ENCODE data around the gene FAM13A.

The FAM13A gene

DNA sequence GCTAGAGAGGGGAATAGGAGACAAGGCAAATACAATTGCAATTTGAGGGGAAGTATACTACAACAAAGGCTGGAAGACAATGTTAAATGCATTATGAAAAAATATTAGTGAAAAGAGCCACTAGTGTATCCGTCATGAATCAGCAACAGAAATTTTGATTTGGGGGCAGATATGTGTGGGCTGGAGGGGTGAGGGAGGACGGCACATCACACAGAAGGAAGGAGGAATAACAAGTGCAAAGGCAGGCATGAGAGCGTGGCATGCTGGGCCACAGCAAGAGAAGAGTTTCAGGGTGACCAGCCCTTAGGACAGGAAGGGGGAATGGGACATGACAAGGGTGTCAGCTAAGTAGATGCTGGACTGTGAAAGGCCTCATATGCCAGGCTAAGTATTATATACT, 295.6 kb downstream of the FAM13A start:
- H3K9me3 Mint-ChIP-seq: no peaks in the 10 kb centered on the region
- H3K4me3 Mint-ChIP-seq: no peak overlapping the region
- H3K27me3 Mint-ChIP-seq: peaks cover 0 to 12% of the 10 kb centered on the region in 2 donors
- no peak overlapping the region for H3K27ac Mint-ChIP-seq
- H3K36me3 Mint-ChIP-seq (ENCODE audit: insufficient read depth): no peaks in the 10 kb centered on the region
- H3K4me1 Mint-ChIP-seq (ENCODE audit: low read depth in 2 of 2): no peaks in the 10 kb centered on the region
- ATAC-seq (replicated peaks) (no peak), DNase-seq (no peak)

DNA sequence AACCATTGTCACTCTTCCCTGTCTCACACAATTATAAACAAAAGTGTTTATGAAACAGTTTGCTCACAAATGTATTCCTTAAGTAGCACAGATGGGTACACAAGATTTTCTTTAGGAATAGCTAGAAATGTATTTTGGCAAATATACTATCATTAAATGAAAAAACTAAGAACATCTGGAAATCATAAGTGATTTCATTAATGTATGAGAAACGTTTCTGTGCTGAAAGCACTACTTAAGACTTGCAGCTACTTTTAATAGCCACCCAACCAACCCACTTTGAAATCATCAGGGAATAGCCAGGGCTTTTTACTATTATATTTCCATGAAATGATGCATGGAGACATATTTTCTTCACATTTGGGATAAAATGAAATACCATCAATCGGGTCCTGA, 297.1 kb downstream of the FAM13A start:
- DNase-seq: no peak
- Mint-ChIP-seq H3K36me3 (ENCODE audit: insufficient read depth) (no peaks in the 10 kb centered on the region), H3K27ac (no peak overlapping the region), H3K27me3 (peaks cover 0 to 5% of the 10 kb centered on the region in 2 donors), H3K9me3 (no peaks in the 10 kb centered on the region), H3K4me3 (no peak overlapping the region), H3K4me1 (ENCODE audit: low read depth in 2 of 2) (no peaks in the 10 kb centered on the region)
- no peak for ATAC-seq (replicated peaks)

DNA sequence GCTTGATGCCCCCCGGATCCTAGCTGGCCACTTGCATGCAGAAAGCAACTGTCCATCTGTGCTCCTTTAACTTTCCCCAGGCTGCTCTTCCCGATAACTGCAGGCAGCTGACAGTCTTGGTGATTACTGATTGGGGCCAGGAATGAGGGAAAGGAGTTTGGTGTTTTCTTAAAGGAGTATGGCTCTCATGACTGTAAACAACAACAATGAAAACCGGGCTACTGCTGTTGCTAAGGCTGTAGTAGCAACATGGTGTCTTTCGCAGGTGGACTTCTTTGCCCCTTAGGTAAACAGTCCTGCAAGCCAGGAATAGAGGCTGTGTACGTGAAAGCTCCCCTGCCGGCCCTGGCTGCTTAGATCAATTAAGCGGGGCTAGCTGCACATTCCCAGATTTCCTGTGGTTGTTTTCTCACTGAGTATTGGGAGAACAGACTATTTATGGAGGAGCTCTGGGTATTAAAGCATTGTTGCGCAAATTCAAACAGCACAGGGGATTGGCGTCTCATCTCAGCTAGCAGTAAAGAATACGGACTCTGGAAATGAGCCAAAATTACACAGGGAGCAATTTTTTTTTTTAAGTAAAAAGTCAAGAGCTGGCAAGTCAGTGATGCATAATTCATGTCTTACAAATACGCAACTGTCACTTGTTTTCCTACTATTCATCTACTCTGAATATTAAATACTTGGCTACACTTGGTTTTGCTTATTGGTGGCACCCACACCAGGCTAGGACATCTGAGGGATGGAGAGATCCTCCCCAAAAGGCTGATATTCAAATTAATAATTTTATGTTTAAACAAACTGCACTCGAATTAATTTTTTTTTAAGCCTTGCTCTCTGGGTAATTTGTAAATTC, 297.7 kb downstream of the FAM13A start:
- Mint-ChIP-seq H3K4me3 (no peak overlapping the region), H3K4me1 (ENCODE audit: low read depth in 2 of 2) (no peaks in the 10 kb centered on the region), H3K27me3 (peaks cover 0 to 5% of the 10 kb centered on the region in 2 donors), H3K27ac (no peak overlapping the region), H3K36me3 (ENCODE audit: insufficient read depth) (no peaks in the 10 kb centered on the region), H3K9me3 (no peaks in the 10 kb centered on the region)
- no peak for DNase-seq
- no peak for ATAC-seq (replicated peaks)

DNA sequence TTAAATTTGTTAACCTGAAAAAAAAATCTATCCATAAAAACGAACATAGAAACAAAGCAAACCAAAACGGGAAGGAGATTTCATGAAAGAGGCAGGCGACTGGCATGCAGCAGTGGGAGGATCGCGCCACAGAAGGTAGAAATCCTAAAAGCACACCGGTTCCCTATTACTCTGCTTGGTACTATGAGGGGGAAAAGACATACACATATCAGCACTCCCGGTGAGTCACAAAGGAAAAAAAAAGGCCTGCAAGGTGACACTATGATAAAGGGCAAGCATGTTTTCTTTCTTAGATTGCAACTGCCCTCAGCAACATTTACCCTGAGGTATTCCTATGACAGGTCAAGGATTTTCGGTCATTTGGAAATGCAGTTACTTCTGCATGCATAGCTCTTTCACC, 298.7 kb downstream of the FAM13A start:
- ATAC-seq (replicated peaks): no peak
- Mint-ChIP-seq H3K27ac (no peak overlapping the region), H3K36me3 (ENCODE audit: insufficient read depth) (no peaks in the 10 kb centered on the region), H3K4me1 (ENCODE audit: low read depth in 2 of 2) (no peaks in the 10 kb centered on the region), H3K27me3 (peaks cover 0 to 11% of the 10 kb centered on the region in 2 donors), H3K4me3 (no peak overlapping the region), H3K9me3 (no peaks in the 10 kb centered on the region)
- no peak for DNase-seq

DNA sequence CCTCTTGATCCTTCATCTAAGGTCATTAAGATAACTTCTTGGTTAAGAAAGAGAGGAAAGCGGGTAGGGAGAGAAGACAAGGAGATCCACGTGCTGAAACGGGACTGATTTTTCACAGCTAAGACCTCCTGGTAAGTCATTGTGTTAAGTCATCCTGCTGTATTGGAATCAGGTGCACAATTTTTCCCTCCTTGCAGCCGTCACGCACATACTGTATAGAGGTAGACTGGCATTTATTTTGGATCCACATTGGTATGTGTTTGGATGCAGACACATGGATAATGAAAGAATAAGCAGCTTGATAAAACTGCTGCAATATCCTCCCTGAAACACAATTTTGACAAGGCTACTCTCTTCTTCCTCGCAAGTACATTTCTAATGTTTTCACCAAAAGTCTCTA, 299.2 kb downstream of the FAM13A start:
- no peak for ATAC-seq (replicated peaks)
- DNase-seq: no peak

DNA sequence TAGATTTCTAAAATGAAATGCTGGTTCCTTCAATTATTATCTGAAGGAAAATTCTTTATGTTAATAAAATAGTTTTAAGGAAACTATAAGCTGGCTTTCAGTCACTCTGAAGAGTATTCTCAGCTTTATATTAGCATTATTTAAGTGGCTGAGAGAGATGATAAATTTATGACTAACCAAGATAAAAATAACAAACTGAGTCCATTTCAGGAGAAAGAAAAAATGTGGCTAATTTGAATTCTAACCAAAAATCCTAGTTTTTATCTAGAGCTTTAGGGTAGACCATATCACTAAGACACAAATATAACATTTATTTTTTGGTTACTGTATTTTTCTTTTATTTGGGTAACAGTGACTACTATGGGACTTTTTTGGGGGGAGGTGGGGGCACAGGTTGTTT, 299.9 kb downstream of the FAM13A start:
- Mint-ChIP-seq H3K27me3 (peaks cover 0 to 21% of the 10 kb centered on the region in 2 donors), H3K27ac (no peak overlapping the region), H3K4me1 (ENCODE audit: low read depth in 2 of 2) (no peaks in the 10 kb centered on the region), H3K4me3 (no peak overlapping the region), H3K36me3 (ENCODE audit: insufficient read depth) (no peaks in the 10 kb centered on the region), H3K9me3 (no peaks in the 10 kb centered on the region)
- DNase-seq: no peak
- ATAC-seq (replicated peaks): no peak

More for the DNA sequence above, 299.2 kb downstream of the FAM13A start:
- no peaks in the 10 kb centered on the region for H3K4me1 Mint-ChIP-seq (ENCODE audit: low read depth in 2 of 2)
- H3K9me3 Mint-ChIP-seq: no peaks in the 10 kb centered on the region
- H3K4me3 Mint-ChIP-seq: no peak overlapping the region
- H3K27ac Mint-ChIP-seq: no peak overlapping the region
- H3K27me3 Mint-ChIP-seq: peaks cover 0 to 14% of the 10 kb centered on the region in 2 donors
- no peaks in the 10 kb centered on the region for H3K36me3 Mint-ChIP-seq (ENCODE audit: insufficient read depth)

DNA sequence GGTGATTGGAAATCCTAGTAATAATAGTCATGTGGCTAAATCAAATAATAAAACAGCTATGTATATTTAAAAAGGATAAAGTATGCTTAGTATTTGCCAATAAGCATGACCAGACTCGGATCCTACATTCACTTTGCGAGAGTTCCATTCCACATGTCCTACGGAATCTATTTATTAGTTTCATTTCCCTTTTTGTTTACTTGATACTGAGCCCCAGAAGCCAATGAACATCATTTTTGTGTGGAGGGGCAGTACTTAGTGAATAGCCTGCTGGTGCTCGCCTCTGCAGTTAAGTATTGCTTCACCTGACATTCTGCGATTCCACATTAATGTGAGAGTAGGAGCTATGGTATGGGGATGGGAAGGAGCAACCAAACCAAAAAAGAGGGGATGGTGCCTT, 300.8 kb downstream of the FAM13A start:
- ATAC-seq (replicated peaks): no peak
- Mint-ChIP-seq H3K4me3 (no peak overlapping the region), H3K9me3 (no peaks in the 10 kb centered on the region), H3K27me3 (peaks cover 0 to 23% of the 10 kb centered on the region in 2 donors), H3K4me1 (ENCODE audit: low read depth in 2 of 2) (no peaks in the 10 kb centered on the region), H3K36me3 (ENCODE audit: insufficient read depth) (no peaks in the 10 kb centered on the region), H3K27ac (no peak overlapping the region)
- no peak for DNase-seq

DNA sequence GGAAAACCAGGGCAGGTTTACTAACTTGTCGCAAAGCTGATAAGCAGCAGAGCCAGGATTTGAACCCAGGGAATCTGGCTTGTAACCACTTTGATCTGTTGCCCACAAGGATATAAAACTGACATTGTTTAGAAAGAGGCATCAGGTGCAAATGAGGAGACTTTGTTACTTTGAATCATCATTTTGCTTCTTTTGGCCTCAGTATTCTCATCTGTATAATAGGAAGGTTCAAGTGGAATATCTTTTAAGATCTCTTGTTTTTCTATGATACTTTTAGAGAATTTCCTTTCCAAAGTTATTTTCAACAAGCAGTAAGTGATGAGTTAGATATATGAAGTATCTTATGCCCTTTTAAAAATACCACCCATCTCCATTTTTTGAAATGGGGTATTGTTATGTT, 301.5 kb downstream of the FAM13A start:
- H3K4me3 Mint-ChIP-seq: no peak overlapping the region
- no peak overlapping the region for H3K27ac Mint-ChIP-seq
- H3K9me3 Mint-ChIP-seq: no peaks in the 10 kb centered on the region
- H3K27me3 Mint-ChIP-seq: peaks cover 0 to 23% of the 10 kb centered on the region in 2 donors
- no peaks in the 10 kb centered on the region for H3K4me1 Mint-ChIP-seq (ENCODE audit: low read depth in 2 of 2)
- ATAC-seq (replicated peaks): no peak
- DNase-seq: no peak
- no peaks in the 10 kb centered on the region for H3K36me3 Mint-ChIP-seq (ENCODE audit: insufficient read depth)

DNA sequence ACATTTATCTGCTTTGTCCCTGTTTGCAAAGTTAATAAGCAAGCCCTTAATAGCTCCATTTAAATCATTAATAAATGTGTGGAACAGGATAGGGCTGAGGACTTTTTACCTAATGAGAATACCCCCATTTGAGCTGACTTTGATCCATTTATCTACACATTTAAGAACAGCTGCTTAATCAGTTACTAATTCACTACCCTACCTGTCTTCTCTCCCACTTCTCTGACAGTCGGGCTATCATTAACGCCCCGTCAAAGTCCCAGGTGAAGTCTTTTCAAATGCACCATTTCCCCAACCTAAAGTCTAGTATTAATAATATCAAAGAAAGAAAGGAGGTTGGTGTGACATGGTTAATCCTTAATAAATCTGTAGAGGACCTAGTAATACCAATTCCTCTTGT, 302.2 kb downstream of the FAM13A start:
- ATAC-seq (replicated peaks) (no peak), DNase-seq (no peak)
- H3K36me3 Mint-ChIP-seq (ENCODE audit: insufficient read depth): no peaks in the 10 kb centered on the region
- no peak overlapping the region for H3K27ac Mint-ChIP-seq
- no peaks in the 10 kb centered on the region for H3K4me1 Mint-ChIP-seq (ENCODE audit: low read depth in 2 of 2)
- H3K9me3 Mint-ChIP-seq: no peaks in the 10 kb centered on the region
- peaks cover 0 to 23% of the 10 kb centered on the region in 2 donors for H3K27me3 Mint-ChIP-seq
- H3K4me3 Mint-ChIP-seq: no peak overlapping the region

DNA sequence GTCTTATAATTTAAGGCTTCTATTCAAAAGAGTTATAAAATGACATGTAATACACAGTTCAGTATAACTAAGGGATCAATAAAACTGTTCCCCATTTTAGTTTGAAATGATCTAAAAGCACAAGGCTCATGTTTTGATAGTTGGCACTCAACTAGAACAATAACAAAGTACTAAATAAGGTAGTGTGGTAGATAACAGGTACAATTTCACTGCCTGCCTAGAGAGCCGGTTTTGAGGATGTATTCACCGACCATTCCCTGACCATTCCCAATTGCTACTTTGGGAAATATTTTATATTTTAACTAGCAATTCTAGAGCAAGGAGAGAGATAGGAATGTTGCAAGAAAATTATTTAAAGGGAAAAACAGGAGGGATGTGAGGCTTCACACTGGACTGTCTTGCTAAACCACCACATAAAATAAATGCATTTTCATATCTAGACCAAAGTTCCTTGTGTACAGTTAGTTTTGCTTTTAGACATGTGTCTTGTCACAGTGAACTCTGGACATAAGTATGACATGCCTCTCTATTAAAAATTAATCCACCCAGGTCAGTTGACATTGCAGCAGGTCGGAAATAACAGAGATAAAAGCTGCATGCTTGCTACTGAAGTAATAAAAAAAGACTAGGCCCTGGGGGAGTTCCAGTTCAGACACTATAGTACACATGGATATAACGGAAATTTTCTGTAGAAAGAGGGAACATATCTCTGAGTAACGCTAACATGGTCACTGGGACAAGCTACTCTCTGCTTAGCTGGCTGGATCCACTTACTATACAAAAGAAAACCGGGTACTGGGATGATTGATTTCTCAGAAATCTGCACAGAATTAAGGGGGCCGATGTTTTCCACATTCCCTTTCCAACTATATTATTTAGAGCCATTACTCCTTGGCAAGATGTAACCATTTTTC, 303.1 kb downstream of the FAM13A start:
- DNase-seq (no peak), ATAC-seq (replicated peaks) (no peak)
- H3K27me3 Mint-ChIP-seq: peaks cover 0 to 23% of the 10 kb centered on the region in 2 donors
- no peak overlapping the region for H3K27ac Mint-ChIP-seq
- H3K36me3 Mint-ChIP-seq (ENCODE audit: insufficient read depth): no peaks in the 10 kb centered on the region
- no peaks in the 10 kb centered on the region for H3K4me1 Mint-ChIP-seq (ENCODE audit: low read depth in 2 of 2)
- no peak overlapping the region for H3K4me3 Mint-ChIP-seq
- no peaks in the 10 kb centered on the region for H3K9me3 Mint-ChIP-seq

DNA sequence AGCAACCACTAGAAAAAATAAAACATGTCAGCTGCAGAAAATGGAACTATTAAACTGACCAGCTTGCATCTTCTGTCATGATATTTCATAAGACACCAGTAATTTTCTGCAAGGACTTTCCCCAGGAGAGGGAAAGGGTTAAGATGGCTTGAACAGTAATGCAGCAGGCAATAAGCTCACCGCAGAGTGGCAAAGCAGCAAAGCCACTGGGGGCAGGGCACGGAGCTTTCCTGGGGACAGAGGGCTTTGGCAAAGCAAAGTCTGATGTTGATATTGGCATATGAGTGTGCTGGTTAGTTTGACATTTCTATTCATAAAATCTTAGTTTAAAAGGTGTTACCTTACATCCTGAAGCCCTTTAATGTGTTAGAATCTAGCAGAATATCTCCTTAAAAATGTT, 304.2 kb downstream of the FAM13A start:
- H3K4me1 Mint-ChIP-seq (ENCODE audit: low read depth in 2 of 2): no peaks in the 10 kb centered on the region
- peaks cover 0 to 25% of the 10 kb centered on the region in 2 donors for H3K27me3 Mint-ChIP-seq
- H3K27ac Mint-ChIP-seq: no peak overlapping the region
- no peak for ATAC-seq (replicated peaks)
- H3K4me3 Mint-ChIP-seq: no peak overlapping the region
- H3K36me3 Mint-ChIP-seq (ENCODE audit: insufficient read depth): peaks cover 6% of the 10 kb centered on the region
- no peak for DNase-seq
- H3K9me3 Mint-ChIP-seq: no peaks in the 10 kb centered on the region

DNA sequence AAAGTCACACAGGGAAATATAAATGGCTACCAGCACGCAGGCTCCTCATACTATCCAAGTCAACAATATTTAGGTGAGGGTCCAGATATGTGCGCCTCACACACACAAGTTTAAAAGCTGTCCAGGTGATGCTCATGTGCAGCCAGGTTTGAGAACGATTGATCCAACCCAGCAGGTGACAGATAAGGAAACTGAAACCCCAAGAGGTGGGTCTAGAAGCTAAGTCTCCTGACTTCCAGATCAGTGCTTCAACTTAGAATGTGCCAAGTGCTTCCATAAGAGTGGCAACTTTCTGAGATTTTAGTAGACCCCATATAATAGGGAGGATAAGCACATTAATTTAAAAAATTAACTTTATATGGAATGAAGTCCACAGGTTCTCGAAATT, 304.9 kb downstream of the FAM13A start:
- Mint-ChIP-seq H3K27ac (no peak overlapping the region), H3K4me3 (no peak overlapping the region), H3K36me3 (ENCODE audit: insufficient read depth) (peaks cover 9% of the 10 kb centered on the region), H3K4me1 (ENCODE audit: low read depth in 2 of 2) (no peaks in the 10 kb centered on the region), H3K27me3 (peaks cover 0 to 25% of the 10 kb centered on the region in 2 donors), H3K9me3 (no peaks in the 10 kb centered on the region)
- DNase-seq (no peak), ATAC-seq (replicated peaks) (no peak)

DNA sequence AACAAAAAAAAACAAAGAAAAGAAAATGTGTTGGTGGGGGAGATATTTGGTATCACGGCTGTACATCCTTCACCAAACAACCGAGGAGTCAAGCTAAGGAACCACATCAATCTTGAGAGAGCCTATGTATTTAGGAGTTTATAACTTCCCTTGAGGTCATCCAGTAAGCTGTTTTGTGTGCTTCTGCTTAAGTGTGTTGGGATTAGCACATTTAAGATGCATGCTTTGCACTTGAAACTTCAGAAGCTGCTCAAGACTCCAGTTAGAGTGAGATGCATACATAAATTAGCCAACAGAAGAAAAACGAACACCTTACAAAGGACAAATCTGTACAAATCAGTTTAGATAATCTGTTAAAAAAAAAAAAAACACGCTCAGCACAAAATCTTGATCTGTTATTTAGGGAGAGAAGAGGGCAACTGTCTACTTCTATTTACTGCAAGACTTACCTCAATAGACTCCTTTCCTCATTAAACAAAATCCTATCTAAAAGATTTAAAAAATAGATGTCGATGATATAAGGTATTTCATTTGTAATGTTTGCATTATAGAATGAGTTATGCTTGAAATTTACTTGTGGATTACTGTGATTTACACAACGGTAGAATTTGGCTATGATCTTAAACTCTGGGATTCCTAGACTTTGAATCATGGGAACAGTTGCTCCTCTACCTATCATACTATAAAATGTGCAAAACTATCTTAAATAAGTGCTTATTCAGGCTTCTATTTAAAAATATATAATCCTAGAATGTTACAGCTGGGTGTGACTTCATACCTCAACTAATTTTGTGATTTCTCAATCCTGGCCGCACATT, 305.5 kb downstream of the FAM13A start:
- ATAC-seq (replicated peaks): no peak
- DNase-seq: no peak
- no peaks in the 10 kb centered on the region for H3K4me1 Mint-ChIP-seq (ENCODE audit: low read depth in 2 of 2)
- H3K27ac Mint-ChIP-seq: no peak overlapping the region
- no peak overlapping the region for H3K4me3 Mint-ChIP-seq
- H3K27me3 Mint-ChIP-seq: peaks cover 0 to 25% of the 10 kb centered on the region in 2 donors
- no peaks in the 10 kb centered on the region for H3K9me3 Mint-ChIP-seq
- H3K36me3 Mint-ChIP-seq (ENCODE audit: insufficient read depth): peaks cover 9% of the 10 kb centered on the region
